Stimulated activated CD8-positive, alpha-beta memory T cell treated with anti-CD3 and anti-CD28 coated beads, Interleukin-7, amount 100 ng/mL, for 4 hours (primary cell): ENCODE measurements around the gene GH1.
"Not testable (repeated sequence)": the region's sequence is repeated elsewhere in the genome, so short reads cannot be mapped to it uniquely, and the experiment has no call there.

Experiments used
- DNase-seq, 2 donors: peaks; one replicate each; pipeline ENCODE4 v3.0.0-alpha.2; 2020; ENCODE audit warnings: low read depth in 2 of 2

Gene GH1

DNA sequence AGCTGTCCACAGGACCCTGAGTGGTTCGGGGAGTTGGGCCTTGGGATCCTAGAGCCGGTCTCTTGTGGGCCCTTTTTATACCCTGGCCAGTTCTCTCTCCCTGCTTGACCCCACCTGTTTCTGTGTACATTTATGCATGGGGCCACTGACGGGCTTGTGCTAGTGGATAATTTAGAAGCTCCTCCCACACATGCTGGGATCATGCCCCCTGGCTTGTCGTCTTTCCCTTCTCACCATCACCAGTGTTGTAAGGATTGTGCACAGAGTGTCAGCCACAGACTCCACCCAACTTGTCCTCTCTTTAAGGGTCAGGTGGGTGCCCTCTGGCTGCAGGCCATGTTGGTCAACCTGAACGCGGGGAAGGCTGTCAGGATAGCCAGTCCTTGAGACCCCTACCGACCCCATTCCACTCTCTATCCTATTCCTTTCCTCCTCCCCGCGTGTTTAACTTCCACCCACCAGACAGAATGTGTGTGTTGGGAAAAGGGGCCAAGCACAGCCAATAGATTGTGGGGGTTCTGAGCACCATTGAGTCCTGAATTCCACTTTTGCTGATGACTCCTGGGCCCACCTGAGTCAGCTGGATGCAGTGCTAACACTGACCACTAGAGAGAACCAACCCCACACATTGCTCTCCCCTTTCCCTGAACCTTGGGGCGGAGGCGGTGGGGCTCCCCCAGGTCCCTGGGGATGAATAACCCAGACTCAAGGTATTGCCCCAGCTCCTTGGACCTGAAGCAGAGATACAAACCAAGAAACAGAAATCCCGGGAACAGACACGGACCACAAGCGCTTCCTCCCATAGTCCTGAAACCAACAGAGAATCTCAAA, 21.9 kb downstream of the GH1 start, which contains the start of gene CSH1:
Gene CSH1, minus strand, starts transcription at position 51 of the 831 bp plus-strand sequence. CDS start 63 bp downstream, outside the sequence.
- not testable (repeated sequence) for DNase-seq

DNA sequence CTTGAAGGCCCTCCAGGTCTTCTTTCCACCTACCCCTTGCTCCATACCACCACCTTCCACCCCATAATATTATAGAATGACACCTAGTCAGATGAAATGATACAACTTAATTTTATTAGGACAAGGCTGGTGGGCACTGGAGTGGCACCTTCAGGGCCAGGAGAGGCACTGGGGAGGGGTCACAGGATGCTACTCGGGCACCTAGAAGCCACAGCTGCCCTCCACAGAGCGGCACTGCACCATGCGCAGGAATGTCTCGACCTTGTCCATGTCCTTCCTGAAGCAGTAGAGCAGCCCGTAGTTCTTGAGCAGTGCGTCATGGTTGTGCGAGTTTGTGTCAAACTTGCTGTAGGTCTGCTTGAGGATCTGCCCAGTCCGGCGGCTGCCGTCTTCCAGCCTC, 23.8 kb downstream of the GH1 start:
- not testable (repeated sequence) for DNase-seq

- not testable (repeated sequence) for DNase-seq
Observed at GRCh38 chr17:63894021-63894420, 24.6 kb downstream of the GH1 start.

DNA sequence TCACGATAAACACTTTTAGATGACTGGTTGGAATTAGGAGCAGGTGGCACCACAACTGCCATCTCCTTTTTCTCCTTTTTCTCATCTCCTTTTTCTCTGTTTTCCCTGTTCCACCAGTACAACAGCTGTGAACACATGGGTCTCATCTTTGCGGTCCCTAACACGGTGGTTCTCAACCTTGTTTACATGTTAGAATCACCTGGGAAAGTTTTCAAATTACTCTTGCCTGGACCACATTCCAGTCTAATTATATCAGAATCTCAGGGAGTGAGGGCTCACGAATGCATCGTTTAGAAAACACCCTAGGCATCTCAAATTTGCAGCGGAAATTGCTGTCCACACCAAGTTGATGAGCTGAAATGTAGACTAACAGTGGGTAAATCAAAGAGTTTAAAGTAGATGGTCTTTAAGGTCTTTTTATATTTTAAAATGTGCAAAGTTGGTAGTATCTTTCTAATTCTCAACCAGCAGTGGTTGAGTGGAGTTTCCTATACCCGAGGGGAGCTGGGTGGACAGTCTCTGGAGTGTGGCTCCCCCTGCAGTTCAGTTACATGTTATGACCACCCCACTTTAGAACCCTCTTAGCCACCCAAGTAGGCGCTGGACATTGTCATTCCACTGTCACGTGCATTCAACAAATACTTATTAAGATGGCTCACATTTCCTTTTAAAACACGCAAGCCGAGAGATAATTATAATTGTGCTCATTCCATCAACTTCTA, 26.2 kb downstream of the GH1 start:
- DNase-seq, result not testable (repeated sequence)

DNA sequence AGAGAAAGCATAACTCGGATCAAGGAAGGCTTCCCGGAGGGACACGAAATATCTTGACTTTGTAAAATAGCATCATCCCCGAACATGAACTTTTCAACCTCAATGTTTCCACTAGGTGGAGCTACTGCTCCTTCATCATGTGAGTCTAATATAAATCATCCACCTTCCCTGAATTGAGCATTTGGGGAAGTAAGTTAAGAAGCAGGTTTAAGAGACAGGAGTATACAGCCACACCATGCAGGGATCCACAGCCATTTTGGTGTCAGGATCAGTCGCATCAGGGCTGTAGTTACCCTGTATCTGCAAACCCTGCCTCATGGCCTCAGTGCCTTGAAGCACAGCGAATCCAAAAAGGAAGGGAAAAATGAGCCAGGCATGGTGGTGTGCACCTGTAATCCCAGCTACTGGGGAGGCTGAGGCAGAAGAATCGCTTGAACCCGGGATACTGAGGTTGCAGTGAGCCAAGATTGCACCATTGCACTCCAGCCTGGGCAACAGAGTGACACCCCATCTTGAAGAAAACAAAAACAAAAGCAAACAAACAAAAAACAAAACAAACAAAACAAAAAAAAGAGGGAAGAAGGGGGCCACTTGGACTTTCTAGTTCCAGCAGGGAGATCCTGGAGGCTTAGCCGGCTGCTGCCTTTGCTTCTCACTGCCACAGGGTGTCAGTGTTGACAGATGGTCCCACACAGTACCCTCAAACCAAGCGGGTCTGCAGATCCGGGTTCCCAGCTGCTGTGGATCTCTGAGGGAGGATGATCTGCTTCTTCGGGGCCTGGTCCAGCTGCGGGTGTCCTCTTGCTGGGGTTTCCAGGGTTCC, 29.4 kb downstream of the GH1 start:
- not testable (repeated sequence) for DNase-seq

DNA sequence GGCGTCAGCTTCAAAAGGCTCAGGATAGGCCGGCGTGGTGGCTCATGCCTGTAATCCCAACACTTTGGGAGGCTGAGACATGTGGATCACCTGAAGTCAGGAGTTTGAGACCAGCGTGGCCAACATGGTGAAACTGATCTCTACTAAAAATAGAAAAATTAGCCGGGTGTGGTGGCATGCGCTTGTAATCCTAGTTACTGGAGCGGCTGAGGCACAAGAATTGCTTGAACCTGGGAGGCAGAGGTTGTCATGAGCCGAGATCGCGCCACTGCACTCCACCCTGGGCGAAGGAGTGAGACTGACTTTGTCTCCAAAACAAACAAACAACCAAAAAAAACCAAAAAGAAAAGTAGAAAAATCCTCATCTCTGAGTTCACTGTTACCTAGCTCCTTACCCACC, 33.5 kb downstream of the GH1 start:
- DNase-seq, result not testable (repeated sequence)

GRCh38 chr17:63882626-63883126, 36.0 kb downstream of the GH1 start:
- not testable (repeated sequence) for DNase-seq

DNA sequence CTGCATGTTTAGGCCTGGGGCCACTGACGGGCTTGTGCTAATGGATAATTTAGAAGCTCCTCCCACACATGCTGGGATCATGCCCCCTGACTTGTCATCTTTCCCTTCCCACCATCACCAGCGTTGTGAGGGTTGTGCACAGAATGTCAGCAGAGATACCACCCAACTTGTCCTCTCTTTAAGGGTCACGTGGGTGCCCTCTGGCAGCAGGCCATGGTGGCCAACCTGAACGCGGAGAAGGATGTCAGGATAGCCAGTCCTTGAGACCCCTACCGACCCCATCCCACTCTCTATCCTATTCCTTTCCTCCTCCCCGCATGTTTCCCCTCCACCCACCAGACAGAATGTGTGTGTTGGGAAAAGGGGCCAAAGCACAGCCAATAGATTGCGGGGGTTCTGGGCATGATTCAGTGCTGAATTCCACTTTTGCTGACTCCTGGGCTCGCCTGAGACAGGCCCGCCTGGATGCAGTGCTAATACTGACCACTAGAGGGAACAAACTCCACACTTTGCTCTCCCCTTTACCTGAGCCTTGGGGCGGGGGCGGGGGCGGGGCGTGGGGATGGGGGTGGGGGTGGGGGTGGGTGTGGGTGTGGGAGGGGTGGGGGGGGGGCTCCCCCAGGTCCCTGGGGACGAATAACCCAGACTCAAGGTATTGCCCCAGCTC, 36.6 kb downstream of the GH1 start, which contains the start of gene GH2:
Gene GH2, minus strand, starts transcription at position 10 of the 667 bp plus-strand sequence. CDS start 143 bp downstream, outside the sequence.
- peak; percentile 24 to 35 for DNase-seq

DNA sequence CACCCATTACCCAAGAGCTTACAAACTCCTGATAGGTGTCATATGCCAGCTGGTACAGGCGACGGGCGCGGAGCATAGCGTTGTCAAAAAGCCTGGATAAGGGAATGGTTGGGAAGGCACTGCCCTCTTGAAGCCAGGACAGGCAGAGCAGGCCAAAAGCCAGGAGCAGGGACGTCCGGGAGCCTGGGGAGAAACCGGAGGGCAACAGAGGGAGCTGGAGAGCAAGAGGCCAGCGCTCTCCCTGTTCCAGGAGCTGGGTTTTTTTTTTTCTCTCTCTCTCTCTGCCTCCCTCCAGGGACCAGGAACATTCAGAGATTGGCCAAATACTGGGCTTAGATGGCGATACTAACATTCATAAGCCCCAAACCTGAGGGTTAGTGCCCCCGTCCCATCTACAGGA, 37.3 kb downstream of the GH1 start:
- DNase-seq, result not testable (repeated sequence)

DNA sequence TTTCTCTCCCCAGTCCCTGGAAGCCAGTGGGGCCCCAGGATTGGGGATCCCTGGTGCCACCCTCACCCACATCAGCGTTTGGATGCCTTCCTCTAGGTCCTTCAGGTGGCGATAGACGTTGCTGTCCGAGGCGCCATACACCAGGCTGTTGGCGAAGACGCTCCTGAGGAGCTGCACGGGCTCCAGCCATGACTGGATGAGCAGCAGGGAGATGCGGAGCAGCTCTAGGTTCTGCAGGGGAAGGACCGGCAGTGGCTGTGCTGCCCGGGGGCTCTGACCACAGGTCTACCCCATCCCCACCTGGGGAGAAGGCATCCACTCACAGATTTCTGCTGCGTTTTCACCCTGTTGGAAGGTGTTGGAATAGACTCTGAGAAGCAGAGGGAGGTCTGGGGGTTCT, 37.9 kb downstream of the GH1 start:
- DNase-seq, result no peak

GRCh38 chr17:63878413-63878812, 40.2 kb downstream of the GH1 start:
- not testable (repeated sequence) for DNase-seq

- DNase-seq, result not testable (repeated sequence)
Observed at GRCh38 chr17:63874693-63875092, 43.9 kb downstream of the GH1 start.

GRCh38 chr17:63874061-63874626, 44.5 kb downstream of the GH1 start:
- DNase-seq, result not testable (repeated sequence)

DNA sequence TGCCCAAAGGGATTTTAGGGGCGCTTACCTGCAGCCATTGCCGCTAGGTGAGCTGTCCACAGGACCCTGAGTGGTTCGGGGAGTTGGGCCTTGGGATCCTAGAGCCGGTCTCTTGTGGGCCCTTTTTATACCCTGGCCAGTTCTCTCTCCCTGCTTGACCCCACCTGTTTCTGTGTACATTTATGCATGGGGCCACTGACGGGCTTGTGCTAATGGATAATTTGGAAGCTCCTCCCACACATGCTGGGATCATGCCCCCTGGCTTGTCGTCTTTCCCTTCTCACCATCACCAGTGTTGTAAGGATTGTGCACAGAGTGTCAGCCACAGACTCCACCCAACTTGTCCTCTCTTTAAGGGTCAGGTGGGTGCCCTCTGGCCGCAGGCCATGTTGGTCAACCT, 45.1 kb downstream of the GH1 start, which contains the start of gene CSH2:
Gene CSH2, minus strand, starts transcription at position 101 of the 400 bp plus-strand sequence. Its CDS starts 63 bp downstream, at position 38.
- DNase-seq, result not testable (repeated sequence)

DNA sequence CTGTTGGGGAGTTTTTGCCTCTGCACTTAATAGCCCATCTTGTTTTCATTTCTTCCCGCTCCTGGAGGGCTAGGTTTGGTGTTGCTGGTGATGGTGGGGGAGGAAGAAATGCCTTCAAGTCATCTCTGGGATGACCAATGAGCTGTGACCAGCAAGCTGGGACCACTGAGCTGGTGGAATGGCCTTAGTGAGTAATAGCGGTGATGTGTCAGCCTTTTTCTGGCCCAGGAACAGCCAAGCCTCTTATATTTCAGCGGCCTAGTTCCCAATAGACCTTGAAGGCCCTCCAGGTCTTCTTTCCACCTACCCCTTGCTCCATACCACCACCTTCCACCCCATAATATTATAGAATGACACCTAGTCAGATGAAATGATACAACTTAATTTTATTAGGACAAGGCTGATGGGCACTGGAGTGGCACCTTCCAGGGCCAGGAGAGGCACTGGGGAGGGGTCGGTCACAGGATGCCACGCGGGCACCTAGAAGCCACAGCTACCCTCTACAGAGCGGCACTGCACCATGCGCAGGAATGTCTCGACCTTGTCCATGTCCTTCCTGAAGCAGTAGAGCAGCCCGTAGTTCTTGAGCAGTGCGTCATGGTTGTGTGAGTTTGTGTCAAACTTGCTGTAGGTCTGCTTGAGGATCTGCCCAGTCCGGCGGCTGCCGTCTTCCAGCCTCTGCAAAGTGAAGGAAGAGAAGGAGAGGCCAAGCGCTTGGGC, 46.8 kb downstream of the GH1 start:
- not testable (repeated sequence) for DNase-seq

- not testable (repeated sequence) for DNase-seq
Observed at GRCh38 chr17:63870292-63870665, 48.4 kb downstream of the GH1 start.

DNA sequence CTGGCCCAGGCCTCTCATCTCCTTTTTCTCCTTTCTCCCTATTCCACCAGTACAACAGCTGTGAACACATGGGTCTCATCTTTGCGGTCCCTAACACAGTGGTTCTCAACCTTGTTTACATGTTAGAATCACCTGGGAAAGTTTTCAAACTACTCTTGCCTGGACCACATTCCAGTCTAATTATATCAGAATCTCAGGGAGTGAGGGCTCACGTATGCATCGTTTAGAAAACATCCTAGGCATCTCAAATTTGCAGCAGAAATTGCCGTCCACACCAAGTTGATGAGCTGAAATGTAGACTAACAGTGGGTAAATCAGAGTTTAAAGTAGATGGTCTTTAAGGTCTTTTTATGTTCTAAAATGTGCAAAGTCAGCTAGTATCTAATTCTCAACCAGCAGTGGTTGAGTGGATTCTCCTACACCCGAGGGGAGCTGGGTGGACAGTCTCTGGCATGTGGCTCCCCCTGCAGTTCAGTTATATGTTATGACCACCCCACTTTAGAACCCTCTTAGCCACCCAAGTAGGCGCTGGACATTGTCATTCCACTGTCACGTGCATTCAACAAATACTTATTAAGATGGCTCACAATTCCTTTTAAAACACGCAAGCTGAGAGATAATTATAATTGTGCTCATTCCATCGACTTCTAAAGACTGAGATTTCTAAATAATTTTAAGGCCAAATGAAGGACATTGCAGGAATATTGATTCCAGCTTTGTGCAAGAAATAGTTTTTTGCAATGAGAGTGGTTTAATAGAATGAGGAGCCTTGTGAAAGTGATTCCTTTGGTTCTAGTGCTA, 48.9 kb downstream of the GH1 start:
- not testable (repeated sequence) for DNase-seq
